Thyroid gland (tissue), 4 donors: ENCODE measurements around the gene LEPR. TPM values are rescaled to one million over a fixed set of nuclear protein-coding genes. Genes with fewer than 3 reads are reported as not detected.
"Not testable (repeated sequence)": the region's sequence is repeated elsewhere in the genome, so short reads cannot be mapped to it uniquely, and the experiment has no call there.

Source experiments
- DNase-seq, 2 donors: peaks; one replicate each; pipeline ENCODE4 v3.0.0-alpha.2; 2019
- H3K27ac ChIP-seq, 3 donors: fragments of 200-600 bp; sonication (generic); 1 replicate in 2 of 3; 2 replicates in 1 of 3; pipeline ENCODE4 v1.5.1; 2016 to 2019; ENCODE audit warnings: mild to moderate bottlenecking in 1 of 3, moderate library complexity in 1 of 3
- H3K27me3 ChIP-seq: fragments of 200-600 bp; sonication (generic); one replicate; pipeline ENCODE4 v1.5.1; 2019
- H3K36me3 ChIP-seq, 2 donors: fragments of 200-600 bp; sonication (generic); one replicate each; pipeline ENCODE4 v1.5.1; 2016 to 2019
- H3K4me1 ChIP-seq, 2 donors: fragments of 200-600 bp; sonication (generic); one replicate each; pipeline ENCODE4 v1.5.1; 2017 to 2019
- H3K4me3 ChIP-seq, 3 donors: fragments of 200-600 bp; sonication (generic); replicated peaks in 1 of 3; 1 replicate in 2 of 3; 2 replicates in 1 of 3; pipeline ENCODE4 v1.5.1; 2016; ENCODE audit warnings: mild to moderate bottlenecking in 1 of 3
- H3K9me3 ChIP-seq: fragments of 200-600 bp; sonication (generic); one replicate; pipeline ENCODE4 v1.5.1; 2017
- POLR2A ChIP-seq, 2 donors: fragments of 450-650 bp; IDR thresholded peaks; one replicate each; pipeline ENCODE4 v1.6.1; 2017; ENCODE audit warnings: antibody characterized with exemption in 2 of 2, mild to moderate bottlenecking in 2 of 2, moderate library complexity in 1 of 2
- WGBS, 2 donors: methylation state at CpG; one replicate each; pipeline ENCODE4 v1.1.5; 2017; 5-methylcytosine and 5-hydroxymethylcytosine counted together
- intact Hi-C: fragments of 100-400 bp; cut with DNase I; formaldehyde crosslinking; loops from one replicate; pipeline ENCODE4 v1.15.1; 2023
- total RNA-seq, 4 donors: library from RNA; depleted of rRNA; stranded (reverse); fragments of >200 nt; gene quantifications; one replicate each; pipeline ENCODE4 v1.2.3, GENCODE V29; 2016
- TF ChIP-seq, protein P1 (sequence below), 6 experiments: fragments of 200-600 bp in 3 of 6; fragments of 450-650 bp in 3 of 6; sonication (generic) in 3 of 6; IDR thresholded peaks; one replicate each; pipeline ENCODE4 v1.5.1; 2016 to 2019; ENCODE audit warnings: antibody characterized with exemption in 6 of 6, mild to moderate bottlenecking in 2 of 6, inconsistent platforms in 1 of 6, moderate library complexity in 1 of 6

The LEPR gene
- total RNA-seq, 4 donors from 2014 or later, result 11.4 to 80.4 (median 17.5) TPM

GRCh38 chr1:65378247-65378946 is 42.1 kb upstream of the LEPR start:
- intact Hi-C loops, result no loop called here
- H3K27ac ChIP-seq, result no peak overlapping the region
- no peaks in the 10 kb centered on the region for H3K9me3 ChIP-seq
- WGBS, 2 donors, result 95 to 99% methylated on average over 2 of the region's 2 CpGs
- H3K4me1 ChIP-seq, result no peaks in the 10 kb centered on the region
- H3K27me3 ChIP-seq, result no peaks in the 10 kb centered on the region
- H3K4me3 ChIP-seq, result no peak overlapping the region
- no peaks in the 10 kb centered on the region for H3K36me3 ChIP-seq
- DNase-seq, result no peak
- TF ChIP-seq, protein P1, sequence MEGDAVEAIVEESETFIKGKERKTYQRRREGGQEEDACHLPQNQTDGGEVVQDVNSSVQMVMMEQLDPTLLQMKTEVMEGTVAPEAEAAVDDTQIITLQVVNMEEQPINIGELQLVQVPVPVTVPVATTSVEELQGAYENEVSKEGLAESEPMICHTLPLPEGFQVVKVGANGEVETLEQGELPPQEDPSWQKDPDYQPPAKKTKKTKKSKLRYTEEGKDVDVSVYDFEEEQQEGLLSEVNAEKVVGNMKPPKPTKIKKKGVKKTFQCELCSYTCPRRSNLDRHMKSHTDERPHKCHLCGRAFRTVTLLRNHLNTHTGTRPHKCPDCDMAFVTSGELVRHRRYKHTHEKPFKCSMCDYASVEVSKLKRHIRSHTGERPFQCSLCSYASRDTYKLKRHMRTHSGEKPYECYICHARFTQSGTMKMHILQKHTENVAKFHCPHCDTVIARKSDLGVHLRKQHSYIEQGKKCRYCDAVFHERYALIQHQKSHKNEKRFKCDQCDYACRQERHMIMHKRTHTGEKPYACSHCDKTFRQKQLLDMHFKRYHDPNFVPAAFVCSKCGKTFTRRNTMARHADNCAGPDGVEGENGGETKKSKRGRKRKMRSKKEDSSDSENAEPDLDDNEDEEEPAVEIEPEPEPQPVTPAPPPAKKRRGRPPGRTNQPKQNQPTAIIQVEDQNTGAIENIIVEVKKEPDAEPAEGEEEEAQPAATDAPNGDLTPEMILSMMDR (IDR thresholded peaks at IDR 0.05), result no peak
- no peak for TF ChIP-seq POLR2A (IDR thresholded peaks at IDR 0.05)

- H3K9me3 ChIP-seq, H3K27me3 ChIP-seq, H3K4me3 ChIP-seq, H3K36me3 ChIP-seq, H3K27ac ChIP-seq, DNase-seq, H3K4me1 ChIP-seq, intact Hi-C loops: not testable (repeated sequence)
- WGBS, 2 donors, result 88 to 94% methylated on average over 5 of the region's 5 CpGs
Observed at GRCh38 chr1:65384426-65384825, 36.0 kb upstream of the LEPR start.

DNA sequence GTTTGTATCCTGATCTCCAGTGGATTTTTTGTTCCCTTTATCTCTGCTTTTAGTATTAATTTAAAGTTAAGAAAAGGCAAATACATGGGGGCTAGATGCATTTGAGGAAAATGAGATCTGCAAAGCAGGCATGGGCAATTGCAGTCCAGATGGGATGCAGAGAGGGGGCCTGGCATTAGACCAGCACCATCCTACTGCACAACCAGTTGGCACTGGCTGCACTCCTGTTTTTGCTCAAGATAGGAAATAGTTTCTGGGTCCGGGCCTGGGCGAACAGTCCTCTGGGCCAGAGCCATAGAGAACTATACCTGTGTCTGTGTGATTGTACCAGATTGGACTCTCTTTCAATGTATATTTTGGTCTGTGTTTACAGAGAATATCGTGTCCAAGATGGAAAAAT is 34.0 kb upstream of the LEPR start:
- H3K4me3 ChIP-seq, result no peak overlapping the region
- no peaks in the 10 kb centered on the region for H3K36me3 ChIP-seq
- H3K9me3 ChIP-seq, result no peaks in the 10 kb centered on the region
- TF ChIP-seq POLR2A (IDR thresholded peaks at IDR 0.05), result no peak
- TF ChIP-seq, protein P1 (IDR thresholded peaks at IDR 0.05), result no peak
- no peak for DNase-seq
- intact Hi-C loops, result no loop called here
- H3K27me3 ChIP-seq, result no peaks in the 10 kb centered on the region
- no peak overlapping the region for H3K27ac ChIP-seq
- 87 to 91% methylated on average over 3 of the region's 3 CpGs for WGBS, 2 donors
- H3K4me1 ChIP-seq, result no peaks in the 10 kb centered on the region

- H3K27ac ChIP-seq, result no peak overlapping the region
- H3K36me3 ChIP-seq, result no peaks in the 10 kb centered on the region
- no peak overlapping the region for H3K4me3 ChIP-seq
- intact Hi-C loops, result no loop called here
- H3K27me3 ChIP-seq, result no peaks in the 10 kb centered on the region
- H3K4me1 ChIP-seq, result no peaks in the 10 kb centered on the region
- H3K9me3 ChIP-seq, result no peaks in the 10 kb centered on the region
- TF ChIP-seq, protein P1 (IDR thresholded peaks at IDR 0.05), result no peak
- no peak for TF ChIP-seq POLR2A (IDR thresholded peaks at IDR 0.05)
- WGBS, 2 donors, result 65 to 76% methylated on average over 2 of the region's 2 CpGs
- no peak for DNase-seq
Observed at GRCh38 chr1:65387821-65388220, 32.6 kb upstream of the LEPR start.

DNA sequence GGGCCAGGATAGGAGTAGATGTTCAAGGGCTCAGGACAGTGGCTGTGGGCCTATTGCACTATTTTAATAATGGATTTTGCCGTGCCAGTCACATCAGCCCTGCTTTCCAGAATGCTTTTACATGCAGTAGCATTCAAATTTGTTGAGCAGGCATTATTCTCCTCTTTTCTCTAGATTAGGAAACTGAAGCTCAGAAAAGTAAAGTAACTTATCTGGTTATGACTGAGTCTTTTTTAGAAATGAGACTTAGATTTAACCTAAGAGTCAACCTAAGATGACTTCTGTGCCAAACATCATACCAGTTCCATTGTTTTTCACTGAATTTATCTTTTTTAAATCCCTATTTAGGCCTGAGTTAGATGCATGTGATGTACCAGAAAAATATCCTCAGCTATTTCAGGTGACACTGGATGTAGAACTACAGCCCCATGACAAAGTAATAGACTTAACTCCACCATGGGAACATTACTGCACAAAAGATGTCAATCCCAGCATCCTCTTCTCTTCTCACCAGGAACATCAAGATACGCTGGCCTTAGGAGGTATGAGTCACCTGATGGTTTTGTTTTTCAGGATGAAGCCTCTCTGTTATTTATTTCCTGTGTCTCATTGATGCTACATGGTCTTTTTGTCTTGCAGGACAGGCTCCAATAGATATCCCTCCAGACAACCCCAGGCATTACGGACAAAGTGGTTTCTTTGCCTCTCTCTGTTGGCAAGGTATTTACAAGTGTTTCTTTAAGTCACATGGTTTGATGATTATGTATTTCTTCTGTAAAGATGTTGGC is 31.4 kb upstream of the LEPR start:
- Histone ChIP-seq H3K27ac (no peak overlapping the region), H3K4me3 (no peak overlapping the region), H3K9me3 (no peaks in the 10 kb centered on the region), H3K36me3 (no peaks in the 10 kb centered on the region), H3K4me1 (no peaks in the 10 kb centered on the region), H3K27me3 (no peaks in the 10 kb centered on the region)
- WGBS, 2 donors, result 91 to 92% methylated on average over 3 of the region's 3 CpGs
- DNase-seq, result no peak
- intact Hi-C loops, result no loop called here
- TF ChIP-seq POLR2A (IDR thresholded peaks at IDR 0.05), result no peak
- TF ChIP-seq, protein P1 (IDR thresholded peaks at IDR 0.05), result no peak
